ENCODE results near the gene ADSS1. TPM values are rescaled to one million over a fixed set of nuclear protein-coding genes. Genes with fewer than 3 reads are reported as not detected.

ADSS1 gene
- total RNA-seq, 1 experiment from 2014 or later = 0.52 TPM

GRCh38 chr14:104678901-104679705 lies 44.9 kb upstream of the ADSS1 start:
- Histone ChIP-seq H3K9me3 (ENCODE audit: low read depth, low read length, poor library complexity, severe bottlenecking) (no peaks in the 10 kb centered on the region), H3K4me3 (ENCODE audit: low read depth, low read length, poor library complexity, severe bottlenecking) (no peak overlapping the region), H3K27me3 (replicated peaks; ENCODE audit: insufficient read depth, low read depth, low read length, poor library complexity) (no peaks in the 10 kb centered on the region), H3K4me1 (ENCODE audit: insufficient read depth, low read length, poor library complexity, severe bottlenecking) (peaks cover 58% of the 10 kb centered on the region), H3K27ac (ENCODE audit: low read depth, low read length, poor library complexity, severe bottlenecking) (peak overlapping the region; percentile 97), H3K36me3 (ENCODE audit: insufficient read depth, low read length, poor library complexity, severe bottlenecking) (no peaks in the 10 kb centered on the region)
- TF ChIP-seq, protein P1, sequence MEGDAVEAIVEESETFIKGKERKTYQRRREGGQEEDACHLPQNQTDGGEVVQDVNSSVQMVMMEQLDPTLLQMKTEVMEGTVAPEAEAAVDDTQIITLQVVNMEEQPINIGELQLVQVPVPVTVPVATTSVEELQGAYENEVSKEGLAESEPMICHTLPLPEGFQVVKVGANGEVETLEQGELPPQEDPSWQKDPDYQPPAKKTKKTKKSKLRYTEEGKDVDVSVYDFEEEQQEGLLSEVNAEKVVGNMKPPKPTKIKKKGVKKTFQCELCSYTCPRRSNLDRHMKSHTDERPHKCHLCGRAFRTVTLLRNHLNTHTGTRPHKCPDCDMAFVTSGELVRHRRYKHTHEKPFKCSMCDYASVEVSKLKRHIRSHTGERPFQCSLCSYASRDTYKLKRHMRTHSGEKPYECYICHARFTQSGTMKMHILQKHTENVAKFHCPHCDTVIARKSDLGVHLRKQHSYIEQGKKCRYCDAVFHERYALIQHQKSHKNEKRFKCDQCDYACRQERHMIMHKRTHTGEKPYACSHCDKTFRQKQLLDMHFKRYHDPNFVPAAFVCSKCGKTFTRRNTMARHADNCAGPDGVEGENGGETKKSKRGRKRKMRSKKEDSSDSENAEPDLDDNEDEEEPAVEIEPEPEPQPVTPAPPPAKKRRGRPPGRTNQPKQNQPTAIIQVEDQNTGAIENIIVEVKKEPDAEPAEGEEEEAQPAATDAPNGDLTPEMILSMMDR (conservative IDR thresholded peaks at IDR 0.05; ENCODE audit: low read depth, low read length) = no peak
- no peak for TF ChIP-seq EZH2 (IDR thresholded peaks at IDR 0.05; ENCODE audit: borderline replicate concordance, low read depth, low read length, poor library complexity, severe bottlenecking)
- no peak for DNase-seq (ENCODE audit: low spot score)
- POLR2A ChIA-PET (ENCODE audit: low non-redundant PET) = interaction anchor here (0.9 kb wide), 1 partner anchor 73 kb away, joined by 3 read pairs; the partner anchor contains the start of gene SIVA1
- intact Hi-C loops (cut with micrococcal nuclease; ENCODE audit: unreplicated experiment) = no loop called here
- no TSS peak for BruUV-seq (replicated peaks)
- CTCF ChIA-PET = interaction anchor here (0.6 to 2.9 kb wide), 2 partner anchors 13 to 198 kb away, joined by 3 to 9 read pairs; no protein-coding TSS in a partner anchor

GRCh38 chr14:104680056-104680805 lies 43.8 kb upstream of the ADSS1 start:
- Histone ChIP-seq H3K4me3 (ENCODE audit: low read depth, low read length, poor library complexity, severe bottlenecking) (no peak overlapping the region), H3K9me3 (ENCODE audit: low read depth, low read length, poor library complexity, severe bottlenecking) (no peaks in the 10 kb centered on the region), H3K4me1 (ENCODE audit: insufficient read depth, low read length, poor library complexity, severe bottlenecking) (peaks cover 58% of the 10 kb centered on the region), H3K27me3 (replicated peaks; ENCODE audit: insufficient read depth, low read depth, low read length, poor library complexity) (no peaks in the 10 kb centered on the region), H3K36me3 (ENCODE audit: insufficient read depth, low read length, poor library complexity, severe bottlenecking) (no peaks in the 10 kb centered on the region), H3K27ac (ENCODE audit: low read depth, low read length, poor library complexity, severe bottlenecking) (peak overlapping the region; percentile 97)
- CTCF ChIA-PET = no interaction called here
- no peak for TF ChIP-seq EZH2 (IDR thresholded peaks at IDR 0.05; ENCODE audit: borderline replicate concordance, low read depth, low read length, poor library complexity, severe bottlenecking)
- TF ChIP-seq, protein P1 (conservative IDR thresholded peaks at IDR 0.05; ENCODE audit: low read depth, low read length) = no peak
- DNase-seq (ENCODE audit: low spot score) = peak; percentile 59
- intact Hi-C loops (cut with micrococcal nuclease; ENCODE audit: unreplicated experiment) = no loop called here
- no TSS peak for BruUV-seq (replicated peaks)
- POLR2A ChIA-PET (ENCODE audit: low non-redundant PET) = no interaction called here

- ChIA-PET POLR2A (ENCODE audit: low non-redundant PET) (no interaction called here), CTCF (no interaction called here)
- Histone ChIP-seq H3K4me1 (ENCODE audit: insufficient read depth, low read length, poor library complexity, severe bottlenecking) (peaks cover 58% of the 10 kb centered on the region), H3K4me3 (ENCODE audit: low read depth, low read length, poor library complexity, severe bottlenecking) (peak overlapping the region; percentile 26), H3K9me3 (ENCODE audit: low read depth, low read length, poor library complexity, severe bottlenecking) (no peaks in the 10 kb centered on the region), H3K27ac (ENCODE audit: low read depth, low read length, poor library complexity, severe bottlenecking) (peak overlapping the region; percentile 97), H3K36me3 (ENCODE audit: insufficient read depth, low read length, poor library complexity, severe bottlenecking) (no peaks in the 10 kb centered on the region), H3K27me3 (replicated peaks; ENCODE audit: insufficient read depth, low read depth, low read length, poor library complexity) (no peaks in the 10 kb centered on the region)
- intact Hi-C loops (cut with micrococcal nuclease; ENCODE audit: unreplicated experiment) = no loop called here
- DNase-seq (ENCODE audit: low spot score) = peak; percentile 64
- TF ChIP-seq EZH2 (IDR thresholded peaks at IDR 0.05; ENCODE audit: borderline replicate concordance, low read depth, low read length, poor library complexity, severe bottlenecking) = no peak
- TF ChIP-seq, protein P1 (conservative IDR thresholded peaks at IDR 0.05; ENCODE audit: low read depth, low read length) = peak; percentile 60
- no TSS peak for BruUV-seq (replicated peaks)
Observed at GRCh38 chr14:104680806-104681688, 43.0 kb upstream of the ADSS1 start.
